Astrocyte (in vitro differentiated cells and primary cell): ENCODE data around the gene SPATC1L. TPM values are rescaled to one million over a fixed set of nuclear protein-coding genes. Genes with fewer than 3 reads are reported as not detected.
"Not testable (repeated sequence)": the region's sequence is repeated elsewhere in the genome, so short reads cannot be mapped to it uniquely, and the experiment has no call there.

ENCODE experiments used
- DNase-seq: peaks from one replicate; pipeline ENCODE4 v3.0.0-alpha.2; 2010; ENCODE audit warnings: low read depth
- FAIRE-seq: peaks from 2 replicates; lab custom pipeline; 2011; peaks lifted over from hg19 to GRCh38; lab: Jason Lieb, UNC
- H2AFZ ChIP-seq: 2 replicates; pipeline ENCODE4 v1.6.0; 2012; ENCODE audit warnings: low read depth, low read length, inconsistent platforms
- H3K27ac ChIP-seq: 2 replicates; pipeline ENCODE4 v1.5.1; 2011; ENCODE audit warnings: low read depth, low read length, inconsistent platforms
- H3K27me3 ChIP-seq: 2 replicates; pipeline ENCODE4 v1.6.0; 2011; ENCODE audit warnings: low read length, inconsistent platforms; ENCODE audit not compliant: insufficient read depth
- H3K36me3 ChIP-seq: 2 replicates; pipeline ENCODE4 v1.5.1; 2011; ENCODE audit warnings: low read length, inconsistent platforms; ENCODE audit not compliant: insufficient read depth
- H3K4me1 ChIP-seq: 2 replicates; pipeline ENCODE4 v1.5.1; 2011; ENCODE audit warnings: low read length, inconsistent platforms; ENCODE audit not compliant: insufficient read depth
- H3K4me2 ChIP-seq: 2 replicates; pipeline ENCODE4 v1.6.0; 2012; ENCODE audit warnings: low read length, inconsistent platforms
- H3K4me3 ChIP-seq: 2 replicates; pipeline ENCODE4 v1.5.1; 2011; ENCODE audit warnings: low read depth, mild to moderate bottlenecking, low read length, inconsistent platforms; ENCODE audit not compliant: insufficient read depth
- H3K79me2 ChIP-seq: 2 replicates; pipeline ENCODE4 v1.6.0; 2012; ENCODE audit warnings: mild to moderate bottlenecking, low read length, inconsistent platforms; ENCODE audit not compliant: insufficient read depth
- H3K9ac ChIP-seq: 2 replicates; pipeline ENCODE4 v1.6.0; 2012; ENCODE audit warnings: mild to moderate bottlenecking, low read length, inconsistent platforms
- H3K9me3 ChIP-seq: 2 replicates; pipeline ENCODE4 v1.5.1; 2012; ENCODE audit warnings: low read depth, mild to moderate bottlenecking, low read length, inconsistent platforms; ENCODE audit not compliant: insufficient read depth
- H4K20me1 ChIP-seq: 2 replicates; pipeline ENCODE4 v1.6.0; 2012; ENCODE audit warnings: low read length, inconsistent platforms; ENCODE audit not compliant: insufficient read depth
- H3K27ac Mint-ChIP-seq: one replicate; pipeline ENCODE4 v1.8.0; 2021; ENCODE audit warnings: mild to moderate bottlenecking, mixed read lengths; ENCODE audit not compliant: unreplicated experiment
- H3K27me3 Mint-ChIP-seq: one replicate; pipeline ENCODE4 v1.8.0; 2021; ENCODE audit warnings: low read depth, mixed read lengths; ENCODE audit not compliant: unreplicated experiment
- H3K36me3 Mint-ChIP-seq: one replicate; pipeline ENCODE4 v1.8.0; 2021; ENCODE audit warnings: low read depth, mixed read lengths; ENCODE audit not compliant: unreplicated experiment
- H3K4me1 Mint-ChIP-seq: one replicate; pipeline ENCODE4 v1.8.0; 2021; ENCODE audit warnings: low read depth, mixed read lengths; ENCODE audit not compliant: unreplicated experiment
- H3K4me3 Mint-ChIP-seq: one replicate; pipeline ENCODE4 v1.8.0; 2021; ENCODE audit warnings: mild to moderate bottlenecking, moderate library complexity, mixed read lengths; ENCODE audit not compliant: unreplicated experiment
- H3K9me3 Mint-ChIP-seq: one replicate; pipeline ENCODE4 v1.8.0; 2021; ENCODE audit warnings: mild to moderate bottlenecking, mixed read lengths; ENCODE audit not compliant: unreplicated experiment
- EZH2 ChIP-seq: IDR thresholded peaks from 2 replicates; pipeline ENCODE4 v1.6.1; 2012; ENCODE audit warnings: mild to moderate bottlenecking, low read length, inconsistent platforms; ENCODE audit not compliant: insufficient read depth
- total RNA-seq: library from RNA; stranded (reverse); gene quantifications from 2 replicates; pipeline ENCODE4 v1.2.1, GENCODE V29; 2021
- TF ChIP-seq, protein P1 (sequence below): IDR thresholded peaks from 2 replicates; pipeline ENCODE4 v1.5.1; 2011; ENCODE audit warnings: low read depth, mild to moderate bottlenecking, inconsistent platforms, low read length, moderate library complexity; ENCODE audit not compliant: insufficient read depth

SPATC1L gene
- total RNA-seq, 1 donor from 2014 or later, result 17.8 TPM

DNA sequence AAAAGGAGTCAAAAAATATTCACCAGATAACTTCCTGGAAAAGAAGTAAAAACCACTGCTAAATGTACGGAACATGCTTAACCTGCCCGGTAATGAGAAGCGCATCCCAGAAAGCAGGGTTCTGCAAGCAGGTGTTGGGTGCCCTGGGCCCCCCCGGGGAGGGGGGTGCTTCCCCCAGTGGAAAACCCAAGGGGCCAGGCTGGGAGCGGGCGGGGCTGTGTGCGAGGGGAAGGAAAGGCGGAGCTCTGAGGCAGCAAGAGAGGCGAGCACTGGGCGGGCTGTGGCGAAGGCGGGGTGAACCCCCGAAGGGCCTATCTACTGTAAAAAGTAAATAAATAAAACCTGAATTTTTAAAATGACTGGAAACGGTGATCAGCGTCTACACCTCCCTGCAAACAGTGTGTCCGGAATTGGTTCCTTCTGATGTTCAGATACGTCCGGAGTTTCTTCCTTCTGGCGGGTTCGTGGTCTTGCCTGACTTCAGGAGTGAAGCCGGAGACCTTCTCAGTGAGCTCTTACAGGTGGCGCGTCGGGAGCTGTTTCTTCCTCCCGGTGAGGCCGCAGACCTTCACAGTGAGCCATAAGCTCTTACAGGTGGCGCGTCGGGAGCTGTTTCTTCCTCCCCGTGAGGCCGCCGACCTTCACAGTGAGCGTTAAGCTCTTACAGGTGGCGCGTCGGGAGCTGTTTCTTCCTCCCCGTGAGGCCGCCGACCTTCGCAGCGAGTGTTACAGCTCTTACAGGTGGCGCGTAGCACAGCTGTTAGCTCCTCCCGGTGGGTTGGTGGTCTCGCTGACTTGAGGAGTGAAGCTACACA lies 42.3 kb downstream of the SPATC1L start:
- H2AFZ ChIP-seq, result no peak overlapping the region
- Mint-ChIP-seq H3K9me3 (no peaks in the 10 kb centered on the region), H3K27me3 (peaks cover 15% of the 10 kb centered on the region), H3K4me3 (no peak overlapping the region), H3K36me3 (no peaks in the 10 kb centered on the region), H3K27ac (no peak overlapping the region), H3K4me1 (peaks cover 4% of the 10 kb centered on the region)
- H4K20me1 ChIP-seq, result no peaks in the 10 kb centered on the region
- H3K27me3 ChIP-seq, result no peaks in the 10 kb centered on the region
- peaks cover 3% of the 10 kb centered on the region for H3K9me3 ChIP-seq
- H3K4me1 ChIP-seq, result peaks cover 5% of the 10 kb centered on the region
- H3K4me2 ChIP-seq, result no peak overlapping the region
- no peak for DNase-seq
- no peaks in the 10 kb centered on the region for H3K79me2 ChIP-seq
- TF ChIP-seq, protein P1, sequence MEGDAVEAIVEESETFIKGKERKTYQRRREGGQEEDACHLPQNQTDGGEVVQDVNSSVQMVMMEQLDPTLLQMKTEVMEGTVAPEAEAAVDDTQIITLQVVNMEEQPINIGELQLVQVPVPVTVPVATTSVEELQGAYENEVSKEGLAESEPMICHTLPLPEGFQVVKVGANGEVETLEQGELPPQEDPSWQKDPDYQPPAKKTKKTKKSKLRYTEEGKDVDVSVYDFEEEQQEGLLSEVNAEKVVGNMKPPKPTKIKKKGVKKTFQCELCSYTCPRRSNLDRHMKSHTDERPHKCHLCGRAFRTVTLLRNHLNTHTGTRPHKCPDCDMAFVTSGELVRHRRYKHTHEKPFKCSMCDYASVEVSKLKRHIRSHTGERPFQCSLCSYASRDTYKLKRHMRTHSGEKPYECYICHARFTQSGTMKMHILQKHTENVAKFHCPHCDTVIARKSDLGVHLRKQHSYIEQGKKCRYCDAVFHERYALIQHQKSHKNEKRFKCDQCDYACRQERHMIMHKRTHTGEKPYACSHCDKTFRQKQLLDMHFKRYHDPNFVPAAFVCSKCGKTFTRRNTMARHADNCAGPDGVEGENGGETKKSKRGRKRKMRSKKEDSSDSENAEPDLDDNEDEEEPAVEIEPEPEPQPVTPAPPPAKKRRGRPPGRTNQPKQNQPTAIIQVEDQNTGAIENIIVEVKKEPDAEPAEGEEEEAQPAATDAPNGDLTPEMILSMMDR, result no peak
- TF ChIP-seq EZH2, result no peak
- no peak overlapping the region for H3K4me3 ChIP-seq
- H3K36me3 ChIP-seq, result no peaks in the 10 kb centered on the region
- no peak for FAIRE-seq
- H3K27ac ChIP-seq, result no peak overlapping the region
- no peak overlapping the region for H3K9ac ChIP-seq

DNA sequence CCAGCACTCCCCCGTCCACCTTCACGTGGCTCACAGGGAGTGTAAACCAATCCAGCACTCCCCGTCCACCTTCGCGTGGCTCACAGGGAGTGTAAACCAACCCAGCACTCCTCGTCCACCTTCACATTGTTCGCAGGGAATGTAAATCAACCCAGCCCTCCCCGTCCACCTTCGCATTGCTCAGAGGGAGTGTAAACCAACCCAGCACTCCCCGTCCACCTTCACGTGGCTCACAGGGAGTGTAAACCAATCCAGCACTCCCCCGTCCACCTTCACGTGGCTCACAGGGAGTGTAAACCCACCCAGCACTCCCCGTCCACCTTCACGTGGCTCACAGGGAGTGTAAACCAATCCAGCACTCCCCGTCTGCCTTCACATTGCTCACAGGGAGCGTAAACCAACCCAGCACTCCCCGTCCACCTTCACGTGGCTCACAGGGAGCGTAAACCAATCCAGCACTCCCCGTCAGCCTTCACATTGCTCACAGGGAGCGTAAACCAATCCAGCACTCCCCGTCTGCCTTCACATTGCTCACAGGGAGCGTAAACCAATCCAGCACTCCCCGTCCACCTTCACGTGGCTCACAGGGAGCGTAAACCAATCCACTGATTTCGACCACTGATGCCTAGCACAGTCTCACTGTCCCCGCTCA lies 43.8 kb downstream of the SPATC1L start:
- not testable (repeated sequence) for H3K4me1 ChIP-seq, H2AFZ ChIP-seq, H3K9me3 Mint-ChIP-seq, H3K36me3 ChIP-seq, DNase-seq, H3K4me3 Mint-ChIP-seq, H3K9me3 ChIP-seq, H3K4me3 ChIP-seq, H3K4me2 ChIP-seq, H3K4me1 Mint-ChIP-seq, H3K27ac ChIP-seq, H3K27ac Mint-ChIP-seq, H3K27me3 ChIP-seq, H4K20me1 ChIP-seq, FAIRE-seq, H3K36me3 Mint-ChIP-seq, H3K9ac ChIP-seq, H3K79me2 ChIP-seq
- peaks cover 18% of the 10 kb centered on the region for H3K27me3 Mint-ChIP-seq

DNA sequence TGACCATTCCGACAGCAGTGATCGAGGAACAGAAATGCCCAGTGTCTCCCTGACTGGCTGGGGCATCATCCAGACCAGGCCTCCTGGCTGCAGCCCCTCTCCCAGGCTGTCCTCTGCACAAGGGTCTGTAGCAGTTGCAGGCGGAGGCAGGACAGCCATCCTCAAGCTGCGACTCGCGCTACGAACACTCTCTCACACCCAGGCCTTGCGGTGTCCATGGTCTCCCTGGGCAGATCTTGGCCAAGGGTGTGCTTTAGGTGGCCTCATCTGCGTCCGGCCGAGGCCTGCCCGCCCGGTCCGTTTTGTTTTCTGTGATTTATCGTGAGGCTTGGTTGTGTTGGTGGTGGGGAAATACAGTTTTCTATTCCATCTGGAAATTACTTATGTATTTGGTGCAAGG lies 44.6 kb downstream of the SPATC1L start:
- Mint-ChIP-seq H3K4me1 (peaks cover 4% of the 10 kb centered on the region), H3K27me3 (peaks cover 18% of the 10 kb centered on the region), H3K4me3 (no peak overlapping the region), H3K9me3 (no peaks in the 10 kb centered on the region), H3K27ac (no peak overlapping the region), H3K36me3 (no peaks in the 10 kb centered on the region)
- H3K9ac ChIP-seq, result no peak overlapping the region
- H3K36me3 ChIP-seq, result no peaks in the 10 kb centered on the region
- H3K4me2 ChIP-seq, result no peak overlapping the region
- no peak overlapping the region for H3K4me3 ChIP-seq
- H3K27me3 ChIP-seq, result no peaks in the 10 kb centered on the region
- H2AFZ ChIP-seq, result no peak overlapping the region
- no peak for FAIRE-seq
- no peak for TF ChIP-seq EZH2
- TF ChIP-seq, protein P1, result no peak
- no peaks in the 10 kb centered on the region for H3K79me2 ChIP-seq
- no peak for DNase-seq
- H3K4me1 ChIP-seq, result peaks cover 5% of the 10 kb centered on the region
- peaks cover 3% of the 10 kb centered on the region for H3K9me3 ChIP-seq
- no peaks in the 10 kb centered on the region for H4K20me1 ChIP-seq
- H3K27ac ChIP-seq, result no peak overlapping the region
